COR-L47 (cell line): ENCODE measurements around the gene SDF2L1.
"Not testable (repeated sequence)": the region's sequence is repeated elsewhere in the genome, so short reads cannot be mapped to it uniquely, and the experiment has no call there.

Experiments used
- DNase-seq: peaks from one replicate; lab custom pipeline; 2025; lab: John Stamatoyannopoulos, UW

Gene SDF2L1

DNA sequence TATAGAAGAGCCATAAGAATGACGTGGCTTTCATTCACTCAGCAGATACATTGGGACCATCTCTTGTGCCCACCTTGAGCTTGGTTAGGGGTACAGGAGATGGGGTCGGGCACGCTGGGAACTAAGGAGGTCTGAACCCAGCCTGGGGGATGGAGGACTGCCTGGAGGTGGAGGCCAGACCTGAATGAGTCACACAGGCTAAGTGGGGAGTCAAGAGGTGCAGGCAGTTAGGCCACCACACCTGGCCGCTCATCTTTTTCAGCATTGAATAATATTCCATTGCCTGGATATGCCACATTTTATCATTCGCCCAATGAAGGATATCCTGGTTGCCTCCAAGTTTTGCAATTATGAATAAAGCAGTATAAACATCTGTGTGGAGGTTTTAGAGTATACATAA is 19.9 kb downstream of the SDF2L1 start:
- no peak for DNase-seq

DNA sequence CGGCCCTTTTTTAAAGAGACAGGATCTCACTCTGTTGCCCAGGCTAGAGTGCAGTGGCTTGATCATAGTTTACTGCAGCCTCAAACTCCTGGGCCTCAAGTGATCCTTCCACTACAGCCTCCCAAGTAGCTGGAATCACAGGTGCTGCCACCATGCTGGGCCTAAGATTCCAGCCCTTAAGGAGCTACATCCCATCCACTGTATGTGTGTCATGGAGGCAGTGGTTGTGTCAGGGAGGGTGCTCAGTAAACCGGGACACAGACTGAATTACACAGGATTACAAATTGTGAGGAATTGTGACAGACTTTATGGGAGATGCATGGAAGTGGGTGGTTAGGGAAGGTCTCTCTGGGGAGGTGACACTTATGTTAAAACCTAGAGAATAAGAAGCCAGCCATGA is 21.6 kb downstream of the SDF2L1 start:
- DNase-seq, result no peak

GRCh38 chr22:21665047-21665851 is 23.1 kb downstream of the SDF2L1 start:
- no peak for DNase-seq

GRCh38 chr22:21666786-21667185 is 24.7 kb downstream of the SDF2L1 start:
- no peak for DNase-seq

- DNase-seq, result no peak
Observed at GRCh38 chr22:21669026-21669425, 26.9 kb downstream of the SDF2L1 start.

- DNase-seq, result no peak
Observed at GRCh38 chr22:21672107-21672629, 30.1 kb downstream of the SDF2L1 start.

GRCh38 chr22:21673534-21674321 is 31.6 kb downstream of the SDF2L1 start:
- no peak for DNase-seq

- DNase-seq, result no peak
Observed at GRCh38 chr22:21674638-21675245, 32.6 kb downstream of the SDF2L1 start.

- peak; percentile 84 for DNase-seq
Observed at GRCh38 chr22:21677606-21678443, 35.7 kb downstream of the SDF2L1 start.

- DNase-seq, result not testable (repeated sequence)
Observed at GRCh38 chr22:21678842-21679241, 36.7 kb downstream of the SDF2L1 start.

- DNase-seq, result no peak
Observed at GRCh38 chr22:21679383-21679782, 37.3 kb downstream of the SDF2L1 start.

DNA sequence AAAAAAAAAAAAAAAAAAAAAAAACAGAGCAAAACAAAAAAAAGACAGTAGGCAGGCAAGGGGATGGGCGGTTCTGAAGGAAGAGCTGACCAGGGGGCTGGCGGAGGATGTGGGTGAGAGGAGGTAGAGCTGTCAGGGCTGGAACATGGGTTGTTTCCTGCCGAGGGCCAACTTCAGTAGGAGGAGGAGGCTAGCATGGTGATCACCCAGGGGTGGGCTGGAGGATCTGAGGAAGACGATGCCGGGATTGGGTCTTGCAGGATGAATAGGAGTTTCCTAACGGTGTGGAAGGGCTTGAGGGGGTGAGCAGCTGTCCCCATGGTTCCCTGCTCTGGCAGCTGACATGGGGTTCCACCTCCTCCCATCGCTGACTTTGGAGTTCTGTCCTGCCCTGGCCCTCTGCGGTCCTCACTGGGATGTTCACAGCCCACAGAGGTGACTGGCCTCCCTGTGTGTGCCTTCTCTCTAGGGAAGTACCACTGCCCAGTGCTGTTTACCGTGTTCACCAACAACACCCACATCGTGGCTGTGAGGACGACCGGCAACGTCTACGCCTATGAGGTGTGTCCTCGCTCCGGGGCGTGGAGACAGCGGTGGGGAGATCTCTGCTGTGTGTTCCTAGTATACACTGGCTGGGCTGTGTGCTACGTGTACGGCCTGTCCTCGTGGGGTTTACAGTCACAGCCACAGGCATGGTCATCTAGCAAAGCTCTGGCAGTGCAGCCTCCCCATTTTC is 38.9 kb downstream of the SDF2L1 start:
- DNase-seq, result no peak

GRCh38 chr22:21681566-21682370 is 39.7 kb downstream of the SDF2L1 start:
- DNase-seq, result no peak

DNA sequence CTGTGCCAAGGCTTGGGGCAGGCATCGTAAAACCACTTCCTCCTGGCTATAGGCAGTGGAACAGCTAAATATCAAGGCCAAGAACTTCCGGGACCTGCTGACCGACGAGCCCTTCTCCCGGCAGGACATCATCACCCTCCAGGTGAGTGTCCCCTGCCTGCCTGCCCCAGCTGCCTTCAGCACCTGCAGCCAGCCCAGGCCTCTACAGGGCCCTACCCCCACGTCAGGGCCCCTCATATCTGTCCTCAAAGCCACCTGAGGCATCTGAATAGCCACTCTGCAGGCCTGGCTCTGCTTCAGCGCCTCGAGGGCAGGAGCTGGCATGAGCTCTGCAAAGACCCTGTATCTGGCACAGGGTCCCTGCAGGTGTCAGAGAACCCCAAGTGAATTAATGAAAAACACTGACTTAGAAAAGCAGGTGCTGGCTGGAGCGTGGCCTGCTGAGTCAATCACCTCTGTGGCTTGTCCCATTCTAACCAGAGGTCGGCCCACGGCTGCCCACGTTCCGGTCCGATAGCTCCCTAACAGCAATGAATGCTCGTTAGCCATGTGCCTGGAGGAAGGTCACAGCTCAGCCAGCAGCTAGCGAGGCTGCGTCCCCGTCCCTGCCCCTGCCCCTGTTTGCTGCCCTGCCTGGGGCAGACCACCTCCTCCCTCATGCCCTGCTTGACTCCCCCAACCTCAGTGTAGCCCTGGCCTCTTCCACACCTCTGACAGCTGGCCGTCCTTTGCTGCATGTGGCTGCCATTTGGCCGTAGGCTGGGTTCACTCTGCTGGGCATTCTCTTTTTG is 40.5 kb downstream of the SDF2L1 start:
- no peak for DNase-seq

DNA sequence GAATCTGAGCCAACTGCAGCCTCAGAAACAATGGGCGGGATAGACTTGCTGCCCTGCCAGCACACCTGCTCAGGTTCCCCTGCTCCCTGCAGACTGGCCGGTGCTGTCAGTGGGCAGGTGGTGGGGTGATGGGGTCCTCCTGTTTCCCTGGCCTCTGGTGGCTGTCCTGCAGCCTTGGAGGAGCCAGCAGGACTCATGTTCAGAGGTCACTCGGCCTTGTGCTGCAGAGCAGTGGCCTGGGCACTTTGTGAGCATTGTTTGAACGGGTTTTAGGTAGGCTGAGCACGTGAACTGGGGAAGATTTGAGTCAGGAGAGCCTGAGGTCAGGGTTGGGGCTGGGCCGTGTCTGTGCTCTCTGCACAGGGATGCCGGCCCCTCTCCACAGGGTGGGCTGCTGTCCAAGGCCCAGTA is 41.3 kb downstream of the SDF2L1 start:
- no peak for DNase-seq

GRCh38 chr22:21684492-21685163 is 42.5 kb downstream of the SDF2L1 start:
- no peak for DNase-seq

GRCh38 chr22:21685164-21685513 is 43.0 kb downstream of the SDF2L1 start:
- no peak for DNase-seq

DNA sequence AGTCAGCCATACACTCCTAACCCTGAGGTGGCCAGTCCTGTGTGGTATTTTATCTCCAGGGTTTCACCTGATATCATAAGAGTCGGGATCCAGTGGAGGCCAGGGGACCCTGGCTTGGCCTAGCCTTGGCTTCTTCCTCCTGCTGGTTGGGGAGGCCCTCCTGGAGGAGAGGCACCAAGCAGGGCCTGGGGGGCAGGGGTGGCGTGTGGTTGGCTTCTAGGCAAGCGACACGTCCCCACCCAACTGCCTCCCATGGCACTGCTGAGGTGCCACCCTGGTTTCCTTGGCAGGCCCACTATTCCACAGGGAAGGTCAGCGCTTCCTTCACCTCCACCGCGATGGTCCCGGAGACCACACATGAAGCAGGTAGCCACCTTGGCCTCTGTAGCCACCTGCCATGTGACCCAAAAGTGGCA is 44.1 kb downstream of the SDF2L1 start:
- no peak for DNase-seq
